Subcutaneous abdominal adipose tissue (tissue), 5 donors: ENCODE measurements around the gene CACNA2D3.
"Not testable (repeated sequence)": the region's sequence is repeated elsewhere in the genome, so short reads cannot be mapped to it uniquely, and the experiment has no call there.

Experiments
- H3K27ac ChIP-seq: one replicate; pipeline ENCODE4 v1.7.0; 2013; ENCODE audit warnings: low read depth, mild to moderate bottlenecking, inconsistent platforms, low read length, moderate library complexity
- H3K27me3 ChIP-seq, 5 donors: one replicate each; pipeline ENCODE4 v1.7.0; 2013; ENCODE audit warnings: low read length in 5 of 5, inconsistent platforms in 1 of 5; ENCODE audit not compliant: control insufficient read depth in 5 of 5, insufficient read depth in 4 of 5
- H3K36me3 ChIP-seq, 5 donors: one replicate each; pipeline ENCODE4 v1.7.0; 2013; ENCODE audit warnings: low read length in 5 of 5; ENCODE audit not compliant: control insufficient read depth in 5 of 5, insufficient read depth in 5 of 5
- H3K4me1 ChIP-seq, 5 donors: one replicate each; pipeline ENCODE4 v1.7.0; 2013; ENCODE audit warnings: low read length in 5 of 5, mild to moderate bottlenecking in 3 of 5, moderate library complexity in 1 of 5; ENCODE audit not compliant: control insufficient read depth in 5 of 5, insufficient read depth in 5 of 5
- H3K4me3 ChIP-seq, 5 donors: one replicate each; pipeline ENCODE4 v1.7.0; 2013; ENCODE audit warnings: low read length in 5 of 5, low read depth in 1 of 5
- H3K9ac ChIP-seq, 5 donors: one replicate each; pipeline ENCODE4 v1.7.0; 2013; ENCODE audit warnings: low read length in 5 of 5, mild to moderate bottlenecking in 4 of 5, moderate library complexity in 3 of 5
- H3K9me3 ChIP-seq, 5 donors: one replicate each; pipeline ENCODE4 v1.7.0; 2013; ENCODE audit warnings: low read length in 5 of 5; ENCODE audit not compliant: control insufficient read depth in 5 of 5
- donor health status: healthy.
- donor health status: healthy.
- donor health status: healthy.
- donor health status: healthy.
- donor health status: healthy.

The CACNA2D3 gene

DNA sequence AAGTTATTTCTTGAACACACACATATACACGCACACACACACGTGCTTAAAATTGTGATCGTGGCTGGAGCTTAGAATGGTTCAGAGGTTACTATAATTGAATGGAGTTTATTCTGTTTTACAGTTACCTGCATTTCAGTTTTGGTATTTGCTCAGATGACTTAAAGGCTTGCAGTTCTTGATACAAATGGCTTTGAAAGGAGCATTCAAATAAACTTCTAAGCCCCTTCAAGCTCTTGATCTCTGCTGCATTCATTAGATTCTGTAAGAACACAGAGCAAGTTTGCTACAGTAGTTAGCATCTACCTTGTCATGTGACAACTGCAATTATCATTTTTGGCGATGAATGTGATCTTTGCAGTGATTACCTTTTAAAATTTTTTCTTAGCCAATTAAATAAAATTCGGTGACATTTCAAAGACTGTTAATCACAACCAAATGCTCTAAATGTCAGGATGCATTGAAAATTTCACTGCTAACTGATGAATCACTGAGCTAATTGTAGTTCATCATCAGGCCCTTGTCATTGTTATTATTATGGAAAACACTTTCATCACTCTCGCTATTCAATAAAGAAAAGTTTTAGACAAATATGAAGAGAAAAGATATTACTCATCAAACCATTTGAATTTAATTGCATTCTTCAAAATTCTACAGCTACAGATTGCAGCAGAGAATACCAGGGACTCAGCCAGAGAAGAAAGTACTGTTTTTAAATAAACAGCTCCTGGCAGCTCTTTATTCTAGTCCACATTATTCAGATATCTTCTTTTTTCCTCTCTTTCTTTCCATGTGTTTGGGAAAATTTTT, 509.4 kb downstream of the CACNA2D3 start:
- H3K4me1 ChIP-seq = no peaks in the 10 kb centered on the region

DNA sequence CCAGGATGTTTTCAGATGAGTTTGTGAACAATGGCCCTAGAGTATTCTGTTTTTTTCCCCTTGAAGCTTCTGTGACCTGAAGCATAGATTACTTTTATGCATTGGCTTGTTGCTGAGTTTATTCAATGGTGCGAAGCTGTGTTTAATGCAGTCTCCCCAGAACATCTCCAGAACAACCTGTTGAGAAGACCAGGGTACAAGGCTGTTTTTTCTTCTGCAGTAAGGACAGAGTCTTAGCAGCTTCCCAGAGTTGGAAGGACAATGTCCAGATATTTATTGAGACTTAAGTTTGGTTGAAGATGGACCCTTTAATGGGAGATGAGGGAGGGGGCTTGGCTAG, 509.9 kb downstream of the CACNA2D3 start:
- H3K27me3 ChIP-seq = no peaks in the 10 kb centered on the region
- no peak overlapping the region for H3K9ac ChIP-seq
- no peaks in the 10 kb centered on the region for H3K4me1 ChIP-seq
- H3K36me3 ChIP-seq = no peaks in the 10 kb centered on the region
- H3K4me3 ChIP-seq = no peak overlapping the region
- H3K27ac ChIP-seq = no peak overlapping the region
- H3K9me3 ChIP-seq = peaks cover 0 to 2% (median 0%) of the 10 kb centered on the region in 5 donors

More for the DNA sequence above, 509.4 kb downstream of the CACNA2D3 start:
- Histone ChIP-seq H3K27ac (no peak overlapping the region), H3K9me3 (peaks cover 0 to 2% (median 0%) of the 10 kb centered on the region in 5 donors), H3K27me3 (no peaks in the 10 kb centered on the region), H3K9ac (no peak overlapping the region), H3K4me3 (no peak overlapping the region), H3K36me3 (no peaks in the 10 kb centered on the region)

DNA sequence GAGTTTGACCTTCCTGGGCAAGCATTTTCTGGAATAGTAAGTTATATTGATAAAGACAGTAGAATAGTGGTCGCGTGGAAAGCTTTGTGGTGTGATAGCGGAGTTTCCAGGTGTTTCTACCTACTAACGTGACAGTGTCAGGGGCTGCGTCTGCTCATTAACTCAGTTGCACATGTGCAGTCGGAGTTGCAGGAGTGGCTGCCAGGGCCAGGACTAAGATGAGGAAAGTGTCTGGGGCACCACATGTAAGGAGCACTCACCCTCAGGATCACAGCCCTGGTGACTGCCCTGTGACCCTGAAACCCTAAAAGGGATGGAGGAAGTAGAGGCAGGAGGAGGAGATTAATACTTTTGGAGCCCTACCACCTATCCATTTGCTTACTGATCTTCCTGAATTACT, 510.5 kb downstream of the CACNA2D3 start:
- Histone ChIP-seq H3K9ac (no peak overlapping the region), H3K4me1 (no peaks in the 10 kb centered on the region), H3K27ac (no peak overlapping the region), H3K9me3 (peaks cover 0 to 2% (median 0%) of the 10 kb centered on the region in 5 donors), H3K4me3 (no peak overlapping the region), H3K27me3 (no peaks in the 10 kb centered on the region), H3K36me3 (no peaks in the 10 kb centered on the region)

DNA sequence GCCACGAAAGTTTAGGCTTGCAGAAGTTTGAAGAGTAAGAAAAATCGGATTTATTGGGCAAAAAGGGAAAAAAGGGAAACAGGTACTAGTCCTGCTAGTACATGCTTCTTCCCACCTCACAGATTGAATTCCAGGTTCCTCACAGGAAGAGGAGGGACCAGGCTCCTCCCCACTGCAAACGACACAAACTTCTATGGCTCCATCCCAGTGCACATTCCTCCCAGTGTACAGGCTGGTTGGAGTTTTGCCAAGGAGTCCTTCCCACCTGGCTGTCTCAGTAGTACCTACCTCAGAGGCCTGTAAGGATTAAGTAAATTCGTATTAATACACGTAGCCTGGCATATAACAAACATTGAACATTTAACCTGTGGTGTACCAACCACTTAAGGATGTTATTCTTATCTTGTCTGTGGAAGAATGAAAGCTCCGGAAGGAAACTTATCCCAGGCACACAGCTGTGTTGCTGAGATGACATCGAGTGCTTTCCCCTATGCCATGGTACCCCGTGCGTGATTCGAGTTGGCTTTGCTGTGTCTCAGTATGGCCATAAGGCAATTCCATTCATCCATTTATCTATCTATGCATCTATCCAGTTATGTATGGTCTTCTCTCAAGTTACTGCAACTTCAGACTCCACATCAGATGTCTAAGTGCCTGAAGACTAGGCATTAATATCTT, 511.2 kb downstream of the CACNA2D3 start:
- H3K4me3 ChIP-seq = no peak overlapping the region
- H3K9ac ChIP-seq = no peak overlapping the region
- H3K27ac ChIP-seq = no peak overlapping the region

DNA sequence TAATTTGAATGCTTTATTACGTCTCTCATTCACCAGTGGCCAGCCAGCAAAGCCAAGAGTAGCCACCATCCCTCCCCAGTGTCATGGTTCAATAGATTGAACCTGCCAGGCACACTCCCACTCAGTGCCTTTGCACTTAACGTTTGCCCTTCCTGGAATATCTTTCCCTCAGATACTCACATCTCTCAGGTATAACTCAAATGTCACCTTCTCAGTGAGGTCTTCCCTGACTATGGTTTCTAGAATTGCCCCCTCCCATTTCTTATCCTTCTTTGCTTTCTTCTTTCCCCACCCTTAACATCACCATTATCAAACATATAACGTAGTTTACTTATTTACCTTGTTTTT, 511.7 kb downstream of the CACNA2D3 start:
- H3K4me1 ChIP-seq = no peaks in the 10 kb centered on the region
- no peak overlapping the region for H3K9ac ChIP-seq
- no peak overlapping the region for H3K27ac ChIP-seq
- H3K36me3 ChIP-seq = no peaks in the 10 kb centered on the region
- H3K9me3 ChIP-seq = no peaks in the 10 kb centered on the region
- H3K4me3 ChIP-seq = no peak overlapping the region
- no peaks in the 10 kb centered on the region for H3K27me3 ChIP-seq

More for the DNA sequence above, 511.2 kb downstream of the CACNA2D3 start:
- no peaks in the 10 kb centered on the region for H3K27me3 ChIP-seq
- no peaks in the 10 kb centered on the region for H3K36me3 ChIP-seq
- H3K4me1 ChIP-seq = no peaks in the 10 kb centered on the region
- peaks cover 0 to 2% (median 0%) of the 10 kb centered on the region in 5 donors for H3K9me3 ChIP-seq

DNA sequence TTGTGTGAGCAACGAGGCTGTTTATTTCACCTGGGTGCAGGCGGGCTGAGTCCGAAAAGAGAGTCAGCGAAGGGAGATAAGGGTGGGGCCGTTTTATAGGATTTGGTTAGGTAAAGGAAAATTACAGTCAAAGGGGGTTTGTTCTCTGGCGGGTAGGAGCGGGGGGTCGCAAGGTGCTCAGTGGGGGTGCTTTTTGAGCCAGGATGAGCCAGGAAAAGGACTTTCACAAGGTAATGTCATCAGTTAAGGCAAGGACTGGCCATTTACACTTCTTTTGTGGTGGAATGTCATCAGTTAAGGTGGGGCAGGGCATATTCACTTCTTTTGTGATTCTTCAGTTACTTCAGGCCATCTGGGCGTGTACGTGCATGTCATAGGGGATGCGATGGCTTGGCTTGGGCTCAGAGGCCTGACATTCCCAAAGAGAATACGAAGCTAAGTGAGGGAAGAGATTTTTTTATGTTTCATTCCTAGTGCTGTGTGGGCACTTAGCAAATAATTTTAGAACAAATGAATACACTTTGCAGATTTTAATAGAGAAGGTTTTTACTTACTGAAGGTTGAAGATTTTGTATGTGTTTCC, 517.5 kb downstream of the CACNA2D3 start:
- H3K36me3 ChIP-seq, H3K27me3 ChIP-seq, H3K9ac ChIP-seq, H3K4me1 ChIP-seq, H3K27ac ChIP-seq, H3K9me3 ChIP-seq, H3K4me3 ChIP-seq: not testable (repeated sequence)

DNA sequence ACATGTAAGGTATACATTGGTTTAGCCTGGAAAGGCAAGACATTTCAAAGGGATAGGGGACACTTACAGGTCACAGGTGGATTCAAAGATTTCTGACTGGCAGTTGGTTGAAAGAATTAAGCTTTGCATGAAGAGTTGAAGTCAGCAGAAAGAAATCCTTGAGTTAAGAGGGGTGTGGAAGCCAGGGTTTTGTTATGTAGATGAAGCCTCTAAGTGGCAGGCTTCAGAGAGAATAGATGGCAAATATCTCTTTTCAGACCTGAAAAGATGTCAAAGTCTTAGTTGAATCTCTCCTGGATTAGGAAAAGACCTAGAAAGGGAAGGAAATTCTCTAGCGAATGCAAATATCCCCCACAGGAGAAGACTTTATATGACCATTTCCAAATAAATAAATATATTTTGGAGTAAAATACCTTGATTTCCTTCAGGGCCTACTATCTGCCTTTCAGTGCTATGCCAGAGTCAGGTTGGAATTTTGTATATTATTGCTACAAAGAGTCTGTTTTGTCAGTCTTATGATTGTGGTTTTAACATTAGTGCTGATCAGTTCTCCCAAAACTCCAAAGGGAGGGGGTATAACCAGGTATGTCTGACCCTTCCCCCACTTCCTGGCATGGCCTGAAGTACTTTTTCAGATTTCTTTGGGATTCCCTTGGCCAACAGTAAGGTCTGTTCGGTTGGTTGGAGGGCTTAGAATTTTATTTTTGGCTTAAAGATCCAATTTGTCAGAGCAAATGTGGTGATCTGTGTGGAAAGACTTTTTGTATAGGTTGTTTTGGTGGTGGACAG, 519.1 kb downstream of the CACNA2D3 start:
- no peak overlapping the region for H3K27ac ChIP-seq
- no peaks in the 10 kb centered on the region for H3K4me1 ChIP-seq
- peaks cover 0 to 6% (median 0%) of the 10 kb centered on the region in 5 donors for H3K9me3 ChIP-seq
- no peak overlapping the region for H3K4me3 ChIP-seq
- no peaks in the 10 kb centered on the region for H3K27me3 ChIP-seq
- H3K36me3 ChIP-seq = no peaks in the 10 kb centered on the region
- H3K9ac ChIP-seq = no peak overlapping the region

DNA sequence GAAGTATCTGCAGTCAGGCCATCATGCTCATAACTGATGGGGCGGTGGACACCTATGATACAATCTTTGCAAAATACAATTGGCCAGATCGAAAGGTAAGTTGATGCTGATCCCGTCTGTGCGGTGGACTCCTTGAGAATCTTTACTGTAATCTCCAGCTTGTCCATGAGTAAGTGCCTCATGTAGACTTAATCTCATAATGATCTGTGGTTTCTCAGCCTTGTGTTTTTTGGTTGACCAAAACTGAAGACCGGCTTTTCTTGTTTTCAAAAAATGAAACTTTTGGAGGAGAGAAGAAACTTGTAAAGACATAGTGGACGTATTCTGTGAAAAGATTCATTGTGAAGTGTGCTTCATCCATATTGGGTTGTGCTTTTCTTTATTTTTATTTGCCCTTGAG, 519.8 kb downstream of the CACNA2D3 start:
- Histone ChIP-seq H3K9ac (no peak overlapping the region), H3K27me3 (no peaks in the 10 kb centered on the region), H3K4me3 (no peak overlapping the region), H3K27ac (no peak overlapping the region), H3K36me3 (no peaks in the 10 kb centered on the region), H3K4me1 (no peaks in the 10 kb centered on the region), H3K9me3 (peaks cover 0 to 14% (median 3%) of the 10 kb centered on the region in 5 donors)

DNA sequence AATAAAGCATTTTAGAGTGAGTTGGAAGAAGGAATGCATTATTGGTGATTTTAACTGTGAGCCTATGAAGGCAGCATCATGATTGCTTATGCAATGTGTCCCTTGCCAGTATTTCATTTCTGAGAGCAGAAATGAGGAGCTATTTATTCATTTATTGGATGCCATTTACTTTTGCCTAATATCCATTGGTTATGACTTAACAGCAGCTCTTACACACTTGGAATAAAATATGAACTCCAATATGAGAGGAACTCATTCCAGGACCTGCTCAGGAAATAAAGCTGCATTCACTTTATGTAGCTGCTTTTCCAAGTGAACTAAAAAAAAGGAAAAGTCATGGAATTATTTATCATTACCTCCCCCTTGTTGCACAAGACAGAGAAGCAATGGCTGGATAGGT, 525.4 kb downstream of the CACNA2D3 start:
- Histone ChIP-seq H3K9me3 (peaks cover 0 to 14% (median 11%) of the 10 kb centered on the region in 5 donors), H3K4me3 (no peak overlapping the region), H3K27ac (no peak overlapping the region), H3K27me3 (no peaks in the 10 kb centered on the region), H3K36me3 (no peaks in the 10 kb centered on the region), H3K4me1 (no peaks in the 10 kb centered on the region), H3K9ac (no peak overlapping the region)

DNA sequence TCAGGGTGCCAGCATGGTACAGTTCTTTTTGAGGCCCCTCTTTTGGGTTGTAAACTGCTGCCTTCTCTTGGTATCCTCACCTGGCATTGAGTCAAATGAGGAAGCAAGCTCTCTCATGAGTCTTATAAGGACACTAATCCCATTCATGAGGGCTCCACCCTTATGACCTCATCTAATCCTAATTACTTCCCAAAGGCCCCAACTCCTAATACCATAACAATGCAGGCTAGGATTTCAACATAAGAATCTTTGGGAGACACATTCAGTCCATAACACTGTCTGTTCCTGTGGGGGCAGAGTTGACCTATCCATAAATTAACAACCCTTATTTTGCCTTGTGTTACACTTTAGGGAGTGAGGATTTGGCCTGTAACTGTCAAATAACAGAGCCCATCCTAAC, 527.2 kb downstream of the CACNA2D3 start:
- Histone ChIP-seq H3K9me3 (peaks cover 0 to 14% (median 11%) of the 10 kb centered on the region in 5 donors), H3K36me3 (no peaks in the 10 kb centered on the region), H3K4me1 (no peaks in the 10 kb centered on the region), H3K4me3 (no peak overlapping the region), H3K27ac (no peak overlapping the region), H3K9ac (no peak overlapping the region), H3K27me3 (no peaks in the 10 kb centered on the region)
